DMS 273 (cell line): Measurements from ENCODE around the gene CPSF7.
"Not testable (repeated sequence)": the region's sequence is repeated elsewhere in the genome, so short reads cannot be mapped to it uniquely, and the experiment has no call there.

Experiments used
- DNase-seq: peaks from one replicate; lab custom pipeline; 2025; ENCODE audit not compliant: unreplicated experiment; lab: John Stamatoyannopoulos, UW

Gene CPSF7, protein sequence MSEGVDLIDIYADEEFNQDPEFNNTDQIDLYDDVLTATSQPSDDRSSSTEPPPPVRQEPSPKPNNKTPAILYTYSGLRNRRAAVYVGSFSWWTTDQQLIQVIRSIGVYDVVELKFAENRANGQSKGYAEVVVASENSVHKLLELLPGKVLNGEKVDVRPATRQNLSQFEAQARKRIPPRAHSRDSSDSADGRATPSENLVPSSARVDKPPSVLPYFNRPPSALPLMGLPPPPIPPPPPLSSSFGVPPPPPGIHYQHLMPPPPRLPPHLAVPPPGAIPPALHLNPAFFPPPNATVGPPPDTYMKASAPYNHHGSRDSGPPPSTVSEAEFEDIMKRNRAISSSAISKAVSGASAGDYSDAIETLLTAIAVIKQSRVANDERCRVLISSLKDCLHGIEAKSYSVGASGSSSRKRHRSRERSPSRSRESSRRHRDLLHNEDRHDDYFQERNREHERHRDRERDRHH

DNA sequence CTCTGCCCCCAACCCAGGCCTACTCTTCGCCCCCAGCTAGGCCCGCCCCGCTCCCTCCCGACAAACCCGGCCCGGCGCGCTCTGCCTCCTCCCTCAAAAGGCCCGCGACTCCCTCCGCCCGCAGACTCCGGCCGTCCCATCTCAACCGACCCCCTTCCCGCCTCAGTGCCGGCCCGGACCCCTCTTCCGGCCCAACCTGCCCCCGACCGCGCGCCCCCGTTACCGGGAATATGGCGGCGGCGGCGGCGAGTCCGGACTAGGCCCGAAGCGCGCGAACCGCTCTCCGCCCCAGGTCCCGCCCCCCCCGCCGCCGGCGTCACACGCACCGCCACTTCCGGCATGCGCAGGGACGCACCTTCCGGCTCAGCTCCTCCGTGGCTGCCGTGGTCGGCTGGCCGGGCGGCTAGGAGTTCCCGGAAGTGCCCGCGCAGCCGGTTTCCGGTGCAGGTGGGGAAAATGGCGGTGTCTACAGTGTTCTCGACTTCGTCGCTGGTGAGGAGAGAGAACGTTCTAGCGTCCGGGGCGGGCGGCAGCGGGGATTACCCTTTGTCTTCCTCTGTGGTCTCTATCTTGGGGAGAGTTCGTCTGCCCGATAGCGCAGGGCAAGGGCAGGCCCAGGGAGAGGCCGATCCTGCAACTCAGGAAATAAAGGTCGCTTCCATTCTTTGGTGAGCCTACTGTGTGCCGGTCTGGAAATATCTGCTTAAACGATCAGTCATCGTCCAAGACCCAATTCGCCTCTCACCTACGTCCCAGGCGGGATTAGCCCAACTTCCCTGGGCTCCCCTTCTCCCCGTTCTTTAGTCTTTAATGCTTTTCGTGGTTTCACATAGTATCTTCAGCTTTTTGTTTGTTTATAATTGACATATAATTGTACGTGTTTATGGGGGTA is at the start of gene CPSF7, which contains the start of gene SDHAF2:
TSS of gene CPSF7 (minus strand) at position 285 of the 892 bp plus-strand sequence. CDS start 740 bp downstream, outside the sequence.
TSS of gene SDHAF2 (plus strand) at position 434 of the 892 bp plus-strand sequence. CDS start at position 457, 23 bp downstream.
- DNase-seq, result peak; percentile 97

DNA sequence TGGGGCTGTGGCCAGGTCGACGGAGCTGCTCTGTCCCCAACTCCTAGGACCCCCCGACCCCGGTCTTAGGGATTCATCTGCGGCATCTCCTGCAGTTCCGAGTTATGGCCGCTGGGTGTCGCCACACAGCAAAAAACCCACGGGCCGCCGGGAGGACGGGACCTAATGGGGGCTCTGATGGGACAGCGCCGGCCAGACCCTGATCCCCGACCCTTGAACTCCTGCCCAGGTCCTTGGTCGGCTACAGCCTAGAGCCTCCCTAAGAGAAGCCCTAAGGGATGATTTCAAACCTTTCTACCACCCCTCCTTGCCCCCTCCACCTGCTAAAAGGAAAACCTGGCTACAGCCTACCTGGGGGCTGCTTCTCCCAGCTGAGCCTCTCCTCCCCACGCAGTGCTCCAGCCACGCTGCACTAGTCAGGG is 48.0 kb upstream of the CPSF7 start:
- DNase-seq, result peak; percentile 60

DNA sequence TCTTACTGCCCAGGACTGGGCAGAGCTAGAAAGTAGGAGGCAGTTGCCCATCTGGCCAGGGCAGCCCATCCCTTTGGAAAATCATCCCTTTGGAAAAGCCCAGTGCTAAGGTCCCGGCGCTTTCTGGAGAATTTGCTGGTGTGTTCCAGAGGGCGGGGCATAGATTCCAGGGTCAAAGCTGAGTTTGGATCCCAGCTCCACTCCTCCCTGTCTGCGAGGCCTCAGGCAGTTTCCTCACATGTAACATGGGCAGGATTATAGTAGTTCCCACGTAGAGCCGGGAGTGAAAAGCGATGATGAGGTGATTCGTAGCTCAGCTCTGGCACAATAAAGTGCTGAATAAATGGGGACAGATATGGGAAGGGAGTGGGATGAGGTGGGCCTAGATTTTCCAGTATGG is 47.4 kb upstream of the CPSF7 start:
- DNase-seq, result no peak

DNA sequence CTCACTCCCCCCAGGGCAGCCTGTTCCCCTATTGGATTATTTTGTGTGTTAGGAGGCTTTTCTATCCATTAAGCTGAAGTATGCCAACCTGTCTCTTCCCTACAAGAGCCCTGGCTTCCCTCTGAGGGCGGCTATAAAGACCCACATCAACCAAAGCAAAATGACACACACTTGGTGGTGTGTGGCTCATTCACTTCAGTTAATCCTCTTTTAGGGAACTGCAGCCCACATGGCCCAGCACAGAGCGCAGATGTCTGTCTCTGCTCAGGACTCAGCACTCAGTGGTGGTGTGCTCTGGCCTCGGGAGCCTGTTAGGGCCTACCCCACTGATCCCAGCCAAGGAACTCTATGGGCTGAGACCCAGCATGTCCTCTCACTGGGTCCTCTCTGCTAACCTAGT is 46.6 kb upstream of the CPSF7 start:
- DNase-seq, result no peak

DNA sequence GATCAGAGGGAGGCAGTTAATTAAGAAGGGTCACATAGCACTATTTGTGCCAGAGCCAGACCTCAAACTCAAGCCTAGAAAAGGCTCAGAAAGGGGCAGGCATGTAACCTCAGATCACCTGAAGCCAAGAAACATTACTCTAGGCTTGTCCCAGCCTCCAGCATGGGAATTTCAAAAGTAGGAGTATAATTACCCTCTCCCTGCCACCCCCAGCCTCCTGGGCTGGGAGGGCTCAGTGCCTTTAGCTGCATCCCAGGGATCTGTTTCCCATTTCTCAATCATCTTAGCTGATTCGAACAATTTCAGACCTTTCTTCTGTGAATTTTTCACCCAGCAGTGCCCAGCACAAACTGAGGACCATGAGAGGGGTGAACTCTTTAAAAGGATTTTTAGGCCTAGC is 45.7 kb upstream of the CPSF7 start:
- no peak for DNase-seq

DNA sequence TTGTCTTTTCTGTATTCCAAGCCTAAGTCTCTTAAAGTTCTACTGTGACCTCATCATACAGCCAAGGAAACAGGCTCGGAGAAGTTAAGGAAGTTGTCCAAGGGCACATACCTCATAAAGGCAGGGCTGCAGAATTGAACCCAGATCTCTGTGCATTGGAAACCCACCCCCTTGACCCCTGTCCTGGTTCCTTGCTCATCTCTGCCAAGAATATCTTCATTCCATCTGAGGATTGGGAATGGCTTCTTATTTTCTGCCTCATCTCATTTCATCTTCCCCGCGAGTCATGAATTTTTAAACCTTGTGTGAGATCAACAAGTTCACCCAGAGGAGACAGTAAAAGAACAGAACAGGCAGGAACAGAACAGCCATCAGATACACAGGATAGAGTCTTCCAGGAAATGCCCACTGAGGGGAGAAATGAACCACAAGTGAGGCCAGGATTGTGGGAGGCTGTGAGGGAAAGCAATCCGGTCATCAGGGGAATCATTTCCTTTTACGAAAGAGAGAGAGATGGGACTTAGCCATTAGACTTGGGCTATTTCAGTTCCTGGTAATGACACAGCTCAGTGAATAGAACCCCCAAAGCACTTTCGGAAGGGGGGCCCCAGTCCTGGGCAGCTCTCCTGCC is 44.4 kb upstream of the CPSF7 start:
- no peak for DNase-seq

DNA sequence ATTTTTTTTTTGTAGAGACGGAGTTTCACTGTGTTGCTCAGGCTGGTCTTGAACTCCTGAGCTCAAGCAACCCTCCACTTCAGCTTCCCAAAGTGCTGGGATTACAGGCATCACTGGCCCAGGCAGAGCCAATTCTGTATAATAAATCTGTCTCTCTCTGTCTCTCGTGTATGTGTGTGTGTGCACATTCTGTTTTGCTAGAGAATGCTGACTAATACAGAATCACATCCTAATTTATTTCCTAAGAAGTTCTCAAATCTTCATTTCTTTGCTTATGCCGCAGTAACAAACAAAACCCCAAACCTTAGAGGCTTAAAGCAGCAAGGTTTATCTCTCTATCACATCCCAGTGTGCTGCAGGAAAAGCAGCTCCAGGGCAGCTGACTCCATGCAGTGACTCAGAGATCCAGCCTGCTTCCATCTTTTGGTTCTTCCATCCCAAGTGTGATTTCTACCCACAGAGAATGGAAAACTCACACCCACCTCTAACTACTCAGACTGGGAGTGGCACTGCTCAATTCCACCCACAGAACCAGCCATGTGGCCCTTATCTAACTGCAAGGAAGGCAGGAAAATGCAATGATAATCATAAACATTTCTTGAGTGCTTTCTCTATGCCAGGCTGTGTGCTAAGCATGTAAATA is 43.7 kb upstream of the CPSF7 start:
- no peak for DNase-seq

DNA sequence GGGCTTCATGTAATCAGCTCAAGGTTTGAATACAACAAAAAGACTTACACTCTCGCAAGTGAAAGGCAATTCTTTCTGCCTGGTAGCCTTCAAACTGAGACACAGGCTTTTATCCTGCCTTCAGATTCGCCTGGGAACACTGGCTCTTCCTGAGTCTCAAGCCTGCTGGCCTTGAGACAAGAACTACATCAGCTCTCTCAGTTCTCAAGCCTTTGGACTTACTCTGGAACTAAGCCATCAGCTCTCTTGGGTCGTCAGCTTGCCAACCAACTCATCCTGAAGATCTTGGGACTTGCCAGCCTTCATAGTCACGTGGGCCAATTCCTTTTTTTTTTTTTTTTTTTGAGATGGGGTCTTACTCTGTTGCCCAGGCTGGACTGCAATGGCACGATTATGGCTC is 43.1 kb upstream of the CPSF7 start:
- DNase-seq, result no peak

DNA sequence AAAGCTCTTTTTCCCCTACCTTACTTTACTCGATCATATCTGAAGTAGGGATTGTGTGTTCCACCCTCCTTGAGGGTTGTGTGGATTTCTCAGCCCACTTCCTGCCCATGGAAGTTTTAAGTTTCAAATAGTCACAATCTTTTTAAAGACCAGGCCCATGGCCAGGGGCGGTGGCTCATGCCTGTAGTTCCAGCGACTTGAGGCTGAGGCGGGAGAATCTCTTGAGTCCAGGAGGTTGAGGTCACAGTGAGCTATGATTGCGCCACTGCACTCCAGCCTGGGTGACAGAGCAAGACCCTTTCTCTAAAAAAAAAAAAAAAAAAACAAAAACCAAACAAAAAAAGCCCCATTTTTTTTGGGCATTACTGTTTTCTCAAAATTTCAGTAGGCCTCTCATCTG is 42.5 kb upstream of the CPSF7 start:
- DNase-seq, result no peak

DNA sequence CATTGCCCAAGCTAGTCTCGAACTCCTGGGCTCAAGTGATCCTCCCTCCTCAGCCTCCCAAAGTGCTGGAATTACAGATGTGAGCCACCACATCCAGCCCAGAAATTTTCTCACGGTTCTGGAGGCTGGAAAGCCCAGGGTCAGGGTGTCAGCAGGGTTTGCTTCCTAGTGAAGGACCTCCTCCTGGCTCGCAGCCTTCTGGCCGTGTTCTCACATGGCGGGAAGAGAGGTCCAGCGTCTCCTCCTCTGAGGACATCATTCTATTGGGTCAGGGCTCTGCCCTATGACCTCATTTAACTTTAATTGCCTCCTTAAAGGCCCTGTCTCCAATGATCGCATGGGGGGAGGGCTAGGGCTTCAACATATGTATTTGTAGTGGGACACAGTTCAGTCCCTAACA is 38.2 kb upstream of the CPSF7 start:
- no peak for DNase-seq

DNA sequence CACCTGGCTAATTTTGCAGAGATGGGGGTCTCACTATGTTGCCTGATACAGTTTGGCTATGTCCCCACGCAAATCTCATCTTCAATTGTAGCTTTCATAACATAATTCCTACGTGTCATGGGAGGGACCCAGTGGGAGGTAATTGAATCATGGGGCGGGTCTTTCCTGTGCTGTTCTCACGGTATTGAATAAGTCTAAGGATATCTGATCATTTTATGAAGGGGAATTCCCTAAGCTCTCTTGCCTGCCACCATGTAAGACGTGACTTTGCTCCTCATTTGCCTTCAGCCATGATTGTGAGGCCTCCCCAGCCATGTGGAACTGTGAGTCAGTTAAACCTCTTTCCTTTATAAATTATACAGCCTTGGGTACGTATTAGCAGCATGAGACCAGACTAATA is 37.8 kb upstream of the CPSF7 start:
- DNase-seq, result not testable (repeated sequence)

DNA sequence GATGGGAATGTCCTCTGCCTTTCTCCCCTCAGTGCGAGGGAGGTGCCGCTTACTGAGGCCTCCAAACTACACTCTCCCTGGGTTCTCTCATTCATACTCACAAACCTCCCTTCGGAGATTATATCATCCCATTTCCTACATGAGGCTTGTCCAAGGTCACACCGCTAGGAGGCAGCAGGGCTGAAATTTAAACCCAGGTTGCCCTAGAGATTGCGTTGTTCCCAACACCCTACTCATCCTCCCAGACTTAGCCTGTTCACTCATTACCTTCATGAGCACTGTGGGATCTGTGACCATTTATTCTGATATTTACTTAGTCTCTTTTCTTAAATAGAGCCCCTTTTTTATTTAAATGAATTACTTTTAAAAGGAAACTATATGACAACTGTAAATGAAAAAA is 31.2 kb upstream of the CPSF7 start:
- DNase-seq, result peak; percentile 26

DNA sequence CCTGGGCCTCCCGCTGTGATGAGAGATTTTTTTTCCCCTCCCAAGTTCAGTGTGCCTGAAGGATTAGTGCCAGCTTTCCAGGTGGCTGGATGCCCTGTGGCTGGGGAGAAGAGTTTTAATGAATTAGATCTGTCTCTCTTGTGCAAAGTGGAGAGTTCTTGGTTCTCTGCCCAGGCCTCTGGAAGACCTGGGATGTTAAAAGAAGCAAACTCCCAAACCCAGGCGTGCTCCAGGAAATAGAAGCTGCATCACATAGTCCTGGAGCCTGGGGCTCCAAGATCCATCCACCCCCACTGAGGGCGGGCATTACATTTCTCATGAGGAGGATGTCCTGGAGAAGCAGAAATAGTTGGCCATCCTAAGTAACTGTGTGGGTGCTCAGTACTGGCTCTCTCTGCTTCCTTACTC is 30.7 kb upstream of the CPSF7 start:
- peak; percentile 75 for DNase-seq

DNA sequence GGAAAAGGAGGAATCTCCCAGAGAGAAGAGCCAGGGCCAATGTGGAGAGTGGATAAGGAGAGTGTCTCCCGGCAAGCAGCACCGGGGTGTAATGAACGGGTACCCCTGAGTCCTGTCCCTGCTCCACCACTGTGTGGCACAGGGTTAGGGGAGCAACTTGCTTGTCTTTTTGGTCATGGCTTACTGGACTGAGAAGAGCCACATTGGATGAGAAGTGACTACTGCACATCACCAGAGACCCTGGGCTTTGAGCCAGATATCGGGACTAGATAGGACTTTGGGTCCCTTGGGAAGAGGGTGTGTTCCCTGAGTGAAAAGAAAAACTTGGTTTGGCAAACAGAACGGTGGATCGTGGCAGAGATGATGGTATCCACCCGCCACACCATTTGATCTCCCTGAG is 24.7 kb upstream of the CPSF7 start:
- no peak for DNase-seq

DNA sequence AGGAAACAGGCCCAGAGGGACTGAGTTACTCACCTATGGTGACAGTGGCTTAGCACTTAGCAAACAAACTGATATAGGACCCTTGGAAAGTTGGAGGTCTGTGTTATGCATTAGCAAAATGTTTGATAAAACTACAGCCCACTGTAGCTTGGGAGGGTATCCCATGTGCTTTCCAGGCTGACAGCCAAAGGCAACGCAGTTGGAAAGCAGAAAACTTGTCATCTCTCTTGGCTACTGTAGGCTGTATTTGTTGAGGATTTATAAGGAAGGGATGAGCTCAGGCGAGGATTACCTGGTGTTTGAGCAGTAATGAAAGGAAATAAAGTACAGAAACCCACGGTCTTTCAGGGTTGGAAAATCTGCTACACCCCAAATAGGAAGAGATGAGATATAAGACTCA is 23.9 kb upstream of the CPSF7 start:
- DNase-seq, result no peak

DNA sequence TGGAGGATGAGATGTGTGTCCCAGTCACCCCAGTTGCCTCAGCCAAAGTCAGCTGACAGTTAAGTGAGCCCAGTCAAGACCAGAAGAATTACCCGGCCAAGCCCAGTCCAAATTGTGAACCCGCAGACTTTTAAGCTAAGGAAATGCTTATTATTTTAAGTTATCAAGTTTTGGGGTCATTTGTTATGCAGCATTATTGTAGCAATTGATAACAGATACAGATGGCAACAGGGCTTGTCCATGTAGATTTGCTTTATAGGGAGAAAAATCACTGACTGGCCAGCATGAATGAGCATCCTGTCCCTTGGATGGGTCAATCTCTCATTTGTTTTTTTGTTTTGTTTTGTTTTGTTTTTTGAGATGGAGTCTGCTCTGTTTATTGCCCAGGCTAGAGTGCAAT is 23.1 kb upstream of the CPSF7 start:
- no peak for DNase-seq

DNA sequence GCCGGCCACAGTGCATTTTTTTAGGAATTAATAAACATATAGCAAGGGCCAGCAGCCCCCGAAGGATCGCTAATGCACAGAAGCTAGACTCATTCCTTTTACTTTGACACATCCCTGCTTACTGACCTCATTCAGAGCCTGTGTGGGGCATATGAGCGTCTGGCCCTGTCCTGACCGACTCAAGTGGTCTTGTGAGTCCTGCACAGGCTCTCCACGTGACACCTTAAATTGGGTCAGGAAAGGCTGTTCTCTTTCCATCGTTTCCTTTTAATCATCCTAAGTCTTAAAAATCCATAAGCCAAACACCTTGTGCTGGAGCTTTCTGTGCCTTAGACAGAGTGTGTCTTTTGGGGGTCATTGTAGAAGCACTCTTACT is 18.8 kb upstream of the CPSF7 start:
- no peak for DNase-seq

DNA sequence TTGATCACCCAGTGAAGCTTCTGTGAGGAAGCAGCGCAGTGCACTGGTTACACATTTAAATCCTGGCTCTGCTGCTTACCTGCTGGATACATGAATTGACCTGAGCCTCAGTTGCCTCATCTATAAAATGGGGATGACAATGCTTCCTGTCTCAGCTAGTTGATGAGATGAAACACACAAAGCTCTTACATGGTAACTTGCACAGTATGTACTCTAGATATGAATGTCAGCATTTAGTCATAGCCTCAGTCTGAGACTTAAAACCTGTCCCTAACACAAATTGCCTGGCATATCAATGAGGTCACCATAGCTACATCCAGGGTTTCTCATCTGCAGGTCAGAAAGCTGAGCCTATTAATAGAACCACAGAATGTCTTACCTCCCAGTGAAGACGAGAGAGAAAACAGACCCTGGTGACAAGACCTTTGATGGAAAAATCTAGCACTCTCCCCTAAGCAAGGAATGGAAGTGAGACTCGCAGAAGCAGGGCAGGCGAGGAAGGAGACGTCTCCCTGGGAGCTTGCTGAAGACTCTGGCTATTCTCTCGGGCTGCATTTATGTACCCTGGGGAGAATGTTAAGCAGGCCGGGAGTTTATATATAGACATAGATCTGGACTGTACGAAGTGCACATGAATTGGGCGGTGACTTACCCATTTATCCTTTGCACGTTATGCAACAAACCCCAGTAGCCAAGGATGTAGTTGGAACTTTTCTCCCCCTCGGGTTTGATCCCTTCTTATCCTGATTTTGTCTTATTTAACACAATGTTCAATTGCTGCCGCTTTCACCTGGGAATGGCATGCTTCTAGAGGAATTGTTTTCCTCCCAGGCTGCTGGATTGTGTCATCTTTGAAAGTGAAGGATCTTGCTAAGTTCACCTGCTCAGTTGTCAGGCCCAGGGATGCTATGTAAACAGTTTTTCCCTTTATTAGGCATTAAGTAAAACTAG is 18.1 kb upstream of the CPSF7 start:
- no peak for DNase-seq

DNA sequence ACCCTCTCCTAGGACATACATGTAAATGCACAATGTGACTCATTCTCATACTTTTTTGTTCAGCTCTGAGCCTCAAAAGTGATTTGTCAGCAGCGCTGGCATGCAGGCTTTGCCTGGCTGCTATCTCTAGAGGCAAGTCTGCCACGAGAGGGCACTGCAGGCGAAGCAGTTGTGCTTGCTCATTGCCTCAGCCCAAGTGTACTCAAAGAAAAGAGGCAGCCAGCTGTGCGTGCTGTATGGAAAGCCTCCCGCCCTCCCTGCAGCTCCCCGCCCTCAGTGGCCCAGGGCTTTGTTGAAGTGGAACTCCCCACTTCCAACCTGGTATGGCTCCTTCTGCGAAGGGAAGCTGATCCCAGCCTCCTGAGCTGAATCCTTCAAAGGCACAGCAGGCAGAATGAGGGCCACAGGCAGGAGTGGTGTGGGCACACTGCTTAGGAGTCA is 16.5 kb upstream of the CPSF7 start:
- peak; percentile 94 for DNase-seq

DNA sequence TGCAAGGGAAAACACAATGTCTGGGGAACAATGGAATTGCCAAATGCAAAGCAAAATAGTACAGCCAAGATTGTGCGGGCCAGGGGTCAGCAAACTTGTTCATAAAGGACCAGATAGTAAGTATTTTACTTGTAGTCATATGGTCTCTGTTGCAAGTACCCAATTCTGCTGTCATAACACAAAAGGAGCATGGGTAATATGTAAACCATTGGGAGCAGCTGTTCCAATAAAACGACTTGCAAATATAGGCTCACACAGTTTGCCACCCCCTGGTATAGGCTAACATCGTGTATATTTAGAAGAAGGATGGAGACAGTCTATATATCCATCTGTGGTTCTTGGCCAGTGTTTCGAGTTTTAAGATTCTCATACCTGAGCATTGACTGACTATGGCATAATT is 15.7 kb upstream of the CPSF7 start:
- DNase-seq, result peak; percentile 38
